HepG2 (cell line): ENCODE data around the gene YY1. TPM values are rescaled to one million over a fixed set of nuclear protein-coding genes. Genes with fewer than 3 reads are reported as not detected.

Experiments used
- ASH2L ChIP-seq: fragments of 300-600, 200-600 bp; sonication (generic); IDR thresholded peaks from 2 replicates; pipeline ENCODE4 v1.7.0; 2017; ENCODE audit warnings: low read depth, mild to moderate bottlenecking, moderate library complexity, mixed read lengths, low read length; ENCODE audit not compliant: insufficient read length
- ATF2 ChIP-seq: sonication (generic); formaldehyde crosslinking; IDR thresholded peaks from 2 replicates; pipeline ENCODE4 v1.4.0; 2020; ENCODE audit warnings: missing genetic modification reagents
- CBFB ChIP-seq: sonication (generic); formaldehyde crosslinking; IDR thresholded peaks from 2 replicates; pipeline ENCODE4 v1.4.0; 2020; ENCODE audit warnings: missing genetic modification reagents
- FOXK2 ChIP-seq: fragments of 450-650 bp; IDR thresholded peaks from 2 replicates; pipeline ENCODE4 v1.6.1; 2016
- GATA4 ChIP-seq: sonication (generic); IDR thresholded peaks from 2 replicates; pipeline ENCODE4 v1.6.1; 2016; ENCODE audit warnings: antibody characterized with exemption, low read depth, borderline replicate concordance
- HDAC1 ChIP-seq: sonication (generic); formaldehyde crosslinking; IDR thresholded peaks from 2 replicates; pipeline ENCODE4 v1.5.1; 2020; ENCODE audit warnings: mild to moderate bottlenecking, missing genetic modification reagents
- HOXA3 ChIP-seq: sonication (generic); formaldehyde crosslinking; IDR thresholded peaks from 2 replicates; pipeline ENCODE4 v1.5.0; 2020; ENCODE audit warnings: missing genetic modification reagents
- KDM5A ChIP-seq: fragments of 200-600 bp; sonication (generic); IDR thresholded peaks from 2 replicates; pipeline ENCODE4 v1.7.0; 2018; ENCODE audit warnings: antibody characterized with exemption, mild to moderate bottlenecking, low read length, borderline replicate concordance
- LCORL ChIP-seq, 2 experiments: fragments of 450-650 bp in 1 of 2; sonication (generic) in 1 of 2; formaldehyde crosslinking in 1 of 2; IDR thresholded peaks; 2 replicates each; pipeline versions ENCODE4 v1.5.0 to v1.6.1; 2017 to 2020; ENCODE audit warnings: antibody characterized with exemption in 1 of 2, missing genetic modification reagents in 1 of 2
- MXD4 ChIP-seq: IDR thresholded peaks from 2 replicates; pipeline ENCODE4 v1.6.1; 2016; ENCODE audit warnings: mild to moderate bottlenecking, missing biosample characterization, missing genetic modification reagents
- ZBTB7B ChIP-seq: sonication (generic); formaldehyde crosslinking; IDR thresholded peaks from 2 replicates; pipeline ENCODE4 v1.4.0; 2020; ENCODE audit warnings: missing genetic modification reagents
- ZMYM4 ChIP-seq: sonication (generic); formaldehyde crosslinking; IDR thresholded peaks from 2 replicates; pipeline ENCODE4 v1.8.1; 2023; ENCODE audit warnings: mild to moderate bottlenecking, missing genetic modification reagents
- polyA plus RNA-seq, 8 experiments: library from polyadenylated mRNA; depleted of rRNA in 3 of 8; stranded (reverse) in 7 of 8; unstranded in 1 of 8; fragments of >200 nt; fragmentation: Illumina TruSeq in 4 of 8; extraction: Trizol in 4 of 8; gene quantifications; 2 replicates each; pipeline versions ENCODE4 v1.2.1 to v1.2.3, GENCODE V29; 2011 to 2016; ENCODE audit warnings: low read depth in 4 of 8, missing spikeins in 1 of 8, mixed read lengths in 1 of 8; ENCODE audit not compliant: insufficient read depth in 1 of 8
- total RNA-seq, 5 experiments: library from RNA; depleted of rRNA; stranded (reverse); fragments of >200 nt; fragmentation: Illumina TruSeq; extraction: Trizol; gene quantifications; 2 replicates each; pipeline ENCODE4 v1.2.3, GENCODE V29; 2016; ENCODE audit warnings: low read depth in 1 of 5
- TF ChIP-seq, protein P1 (sequence below): sonication (generic); formaldehyde crosslinking; conservative IDR thresholded peaks from 2 replicates; pipeline ENCODE4 v1.4.0; 2020; ENCODE audit warnings: mild to moderate bottlenecking, missing genetic modification reagents, moderate library complexity
- TF ChIP-seq, protein P2 (sequence below): sonication (generic); formaldehyde crosslinking; IDR thresholded peaks from 2 replicates; pipeline ENCODE4 v1.8.1; 2023; ENCODE audit warnings: mild to moderate bottlenecking, moderate library complexity, missing genetic modification reagents
- TF ChIP-seq, protein P3 (sequence below): sonication (generic); formaldehyde crosslinking; IDR thresholded peaks from 2 replicates; pipeline ENCODE4 v1.4.0; 2020; ENCODE audit warnings: missing genetic modification reagents
- TF ChIP-seq, protein P4 (sequence below): IDR thresholded peaks from 2 replicates; pipeline ENCODE4 v1.6.1; 2016; ENCODE audit warnings: mild to moderate bottlenecking, missing biosample characterization, missing genetic modification reagents

YY1 gene
- total and polyA plus RNA-seq, 2 of the 13 experiments (the other 11 are each of a cell fraction or from before 2014, with no cell fraction given) = 29.4 to 68.1 TPM

- TF ChIP-seq, protein P1, sequence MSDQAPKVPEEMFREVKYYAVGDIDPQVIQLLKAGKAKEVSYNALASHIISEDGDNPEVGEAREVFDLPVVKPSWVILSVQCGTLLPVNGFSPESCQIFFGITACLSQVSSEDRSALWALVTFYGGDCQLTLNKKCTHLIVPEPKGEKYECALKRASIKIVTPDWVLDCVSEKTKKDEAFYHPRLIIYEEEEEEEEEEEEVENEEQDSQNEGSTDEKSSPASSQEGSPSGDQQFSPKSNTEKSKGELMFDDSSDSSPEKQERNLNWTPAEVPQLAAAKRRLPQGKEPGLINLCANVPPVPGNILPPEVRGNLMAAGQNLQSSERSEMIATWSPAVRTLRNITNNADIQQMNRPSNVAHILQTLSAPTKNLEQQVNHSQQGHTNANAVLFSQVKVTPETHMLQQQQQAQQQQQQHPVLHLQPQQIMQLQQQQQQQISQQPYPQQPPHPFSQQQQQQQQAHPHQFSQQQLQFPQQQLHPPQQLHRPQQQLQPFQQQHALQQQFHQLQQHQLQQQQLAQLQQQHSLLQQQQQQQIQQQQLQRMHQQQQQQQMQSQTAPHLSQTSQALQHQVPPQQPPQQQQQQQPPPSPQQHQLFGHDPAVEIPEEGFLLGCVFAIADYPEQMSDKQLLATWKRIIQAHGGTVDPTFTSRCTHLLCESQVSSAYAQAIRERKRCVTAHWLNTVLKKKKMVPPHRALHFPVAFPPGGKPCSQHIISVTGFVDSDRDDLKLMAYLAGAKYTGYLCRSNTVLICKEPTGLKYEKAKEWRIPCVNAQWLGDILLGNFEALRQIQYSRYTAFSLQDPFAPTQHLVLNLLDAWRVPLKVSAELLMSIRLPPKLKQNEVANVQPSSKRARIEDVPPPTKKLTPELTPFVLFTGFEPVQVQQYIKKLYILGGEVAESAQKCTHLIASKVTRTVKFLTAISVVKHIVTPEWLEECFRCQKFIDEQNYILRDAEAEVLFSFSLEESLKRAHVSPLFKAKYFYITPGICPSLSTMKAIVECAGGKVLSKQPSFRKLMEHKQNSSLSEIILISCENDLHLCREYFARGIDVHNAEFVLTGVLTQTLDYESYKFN = peak; percentile 59
- TF ChIP-seq MXD4 = peak; percentile 72
- TF ChIP-seq ZMYM4 = peak; percentile 55
- TF ChIP-seq HOXA3 (CRISPR knock-in tag) = peak; percentile 96
- peak; percentile 81 for TF ChIP-seq HDAC1
- TF ChIP-seq ZBTB7B (CRISPR knock-in tag) = no peak; the same call in 1 of the 2 replicates
- TF ChIP-seq, protein P2, sequence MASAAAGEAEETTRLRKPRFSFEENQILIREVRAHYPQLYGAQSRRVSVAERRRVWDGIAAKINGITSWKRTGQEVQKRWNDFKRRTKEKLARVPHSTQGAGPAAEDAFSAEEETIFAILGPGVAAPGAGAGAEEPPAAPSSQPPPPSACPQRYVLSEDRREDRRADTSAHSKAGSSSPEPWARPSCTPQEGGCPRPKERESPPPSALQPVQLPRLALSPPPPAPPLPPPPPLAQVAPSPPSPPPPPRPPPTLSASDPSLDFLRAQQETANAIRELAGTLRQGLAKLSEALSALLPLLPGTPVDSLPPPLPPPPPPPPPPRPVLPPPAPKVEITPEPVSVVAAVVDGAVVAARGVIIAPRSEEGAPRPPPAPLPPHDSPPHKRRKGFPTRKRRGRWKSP (CRISPR knock-in tag) = 0 out of 2 replicates have a peak, but pooled peaks have one; percentile 27
- TF ChIP-seq, protein P3, sequence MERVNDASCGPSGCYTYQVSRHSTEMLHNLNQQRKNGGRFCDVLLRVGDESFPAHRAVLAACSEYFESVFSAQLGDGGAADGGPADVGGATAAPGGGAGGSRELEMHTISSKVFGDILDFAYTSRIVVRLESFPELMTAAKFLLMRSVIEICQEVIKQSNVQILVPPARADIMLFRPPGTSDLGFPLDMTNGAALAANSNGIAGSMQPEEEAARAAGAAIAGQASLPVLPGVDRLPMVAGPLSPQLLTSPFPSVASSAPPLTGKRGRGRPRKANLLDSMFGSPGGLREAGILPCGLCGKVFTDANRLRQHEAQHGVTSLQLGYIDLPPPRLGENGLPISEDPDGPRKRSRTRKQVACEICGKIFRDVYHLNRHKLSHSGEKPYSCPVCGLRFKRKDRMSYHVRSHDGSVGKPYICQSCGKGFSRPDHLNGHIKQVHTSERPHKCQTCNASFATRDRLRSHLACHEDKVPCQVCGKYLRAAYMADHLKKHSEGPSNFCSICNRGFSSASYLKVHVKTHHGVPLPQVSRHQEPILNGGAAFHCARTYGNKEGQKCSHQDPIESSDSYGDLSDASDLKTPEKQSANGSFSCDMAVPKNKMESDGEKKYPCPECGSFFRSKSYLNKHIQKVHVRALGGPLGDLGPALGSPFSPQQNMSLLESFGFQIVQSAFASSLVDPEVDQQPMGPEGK = peak; percentile 75
- TF ChIP-seq, protein P4, sequence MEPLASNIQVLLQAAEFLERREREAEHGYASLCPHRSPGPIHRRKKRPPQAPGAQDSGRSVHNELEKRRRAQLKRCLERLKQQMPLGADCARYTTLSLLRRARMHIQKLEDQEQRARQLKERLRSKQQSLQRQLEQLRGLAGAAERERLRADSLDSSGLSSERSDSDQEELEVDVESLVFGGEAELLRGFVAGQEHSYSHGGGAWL (CRISPR knock-in tag) = 0 out of 2 replicates have a peak, but pooled peaks have one; percentile 43
- TF ChIP-seq ATF2 (CRISPR knock-in tag) = no peak
- peak; percentile 59 for TF ChIP-seq ASH2L
- TF ChIP-seq LCORL (IDR thresholded peaks at IDR 0.05) = no peak
- TF ChIP-seq LCORL (CRISPR knock-in tag; IDR thresholded peaks at IDR 0.05) = peak; percentile 44; the same call in 1 of the 2 replicates
- 0 out of 2 replicates have a peak, but pooled peaks have one; percentile 51 for TF ChIP-seq KDM5A
- TF ChIP-seq CBFB = no peak
- TF ChIP-seq FOXK2 = no peak
- no peak for TF ChIP-seq GATA4
Observed at GRCh38 chr14:100239840-100240667, 1.1 kb downstream of the YY1 start (continued).
